SK-N-MC (cell line): ENCODE data around the gene ATP5PF.
A peak's percentile ranks its signal among the peaks of the same experiment; 100 is the strongest.

Source experiments
- EZH2 ChIP-seq: fragments of 200-600 bp; sonication (generic); IDR thresholded peaks from one replicate; pipeline ENCODE4 v1.6.1; 2017; ENCODE audit warnings: antibody characterized with exemption
- FOXP2 ChIP-seq: optimal IDR thresholded peaks from 2 replicates; pipeline ENCODE3; 2011; ENCODE audit warnings: mild to moderate bottlenecking, moderate library complexity; ENCODE audit not compliant: insufficient read depth; ENCODE audit errors: extremely low read length, control extremely low read depth
- POLR2AphosphoS5 ChIP-seq: IDR thresholded peaks from 2 replicates; pipeline ENCODE4 v1.6.1; 2012; ENCODE audit warnings: mild to moderate bottlenecking, low read depth, low read length, borderline replicate concordance

DNA sequence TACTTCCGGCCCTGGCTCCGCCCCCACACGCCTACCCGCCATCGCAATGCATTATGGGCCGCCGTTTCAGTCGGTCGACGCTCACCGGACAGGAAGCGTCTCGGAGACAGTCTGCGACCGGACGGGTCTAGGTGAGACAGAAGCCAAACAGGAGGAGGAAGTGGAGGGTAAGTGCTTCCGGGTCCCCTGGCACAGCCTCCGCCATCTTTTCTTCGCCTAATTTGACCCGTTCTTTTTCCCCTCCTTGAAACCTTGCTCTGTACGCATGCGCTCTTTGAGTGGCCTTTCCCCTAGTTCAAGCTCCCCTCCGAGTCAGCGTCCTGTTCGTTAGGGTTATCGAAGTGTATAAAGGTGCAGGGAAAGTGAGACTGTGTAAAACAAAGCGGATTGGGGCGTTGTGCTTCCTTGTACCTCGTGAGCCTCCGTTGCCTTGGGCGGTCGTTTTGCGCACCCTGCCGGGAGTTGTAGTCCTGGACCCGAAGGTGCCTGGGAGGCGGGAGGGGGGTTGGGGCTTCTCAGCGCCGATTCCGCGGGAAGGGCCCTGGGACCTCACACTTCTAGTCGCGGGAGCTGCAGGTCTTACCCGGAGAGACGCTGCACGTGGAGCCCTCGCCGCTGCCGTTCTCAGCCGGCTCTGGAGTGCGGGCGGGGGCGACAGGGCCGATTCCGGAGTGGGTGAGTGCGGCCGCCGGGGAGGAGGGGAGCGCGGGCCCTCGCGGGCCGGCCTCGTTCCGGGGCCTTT, at the start of gene ATP5PF, which contains the start of gene GABPA:
- TF ChIP-seq POLR2AphosphoS5, result peak; percentile 98
- TF ChIP-seq EZH2, result no peak
- no peak for TF ChIP-seq FOXP2
